OCI-LY1 (cell line): Measurements from ENCODE around the gene ZC2HC1B.

ENCODE experiments used
- H2AFZ ChIP-seq: fragments of 200-600 bp; sonication (generic), shearing (Covaris generic); 2 replicates; pipeline ENCODE4 v1.6.0; 2014; ENCODE audit warnings: antibody characterized with exemption, mild to moderate bottlenecking, low read length
- H3F3A ChIP-seq: fragments of 200-600 bp; sonication (generic), shearing (Covaris generic); 2 replicates; pipeline ENCODE4 v1.6.0; 2014; ENCODE audit warnings: mild to moderate bottlenecking, antibody characterized with exemption, low read length, moderate library complexity; ENCODE audit not compliant: insufficient read depth
- H3K27ac ChIP-seq: fragments of 200-600 bp; sonication (generic); 2 replicates; pipeline ENCODE4 v1.5.1; 2014; ENCODE audit warnings: low read length, mixed run types, mild to moderate bottlenecking, low read depth; ENCODE audit not compliant: poor library complexity, severe bottlenecking
- H3K27me3 ChIP-seq: fragments of 200-600 bp; sonication (generic); 2 replicates; pipeline ENCODE4 v1.6.0; 2014; ENCODE audit warnings: antibody characterized with exemption, mild to moderate bottlenecking, low read length, moderate library complexity; ENCODE audit not compliant: insufficient read depth
- H3K36me3 ChIP-seq: fragments of 200-600 bp; sonication (generic); 2 replicates; pipeline ENCODE4 v1.6.1; 2014; ENCODE audit warnings: mild to moderate bottlenecking, antibody characterized with exemption, low read length, moderate library complexity, mixed read lengths; ENCODE audit not compliant: insufficient read depth
- H3K4me1 ChIP-seq: fragments of 200-600 bp; sonication (generic); 2 replicates; pipeline ENCODE4 v1.5.1; 2014; ENCODE audit warnings: mild to moderate bottlenecking, low read length, moderate library complexity; ENCODE audit not compliant: insufficient read depth, severe bottlenecking
- H3K4me2 ChIP-seq: fragments of 200-600 bp; sonication (generic), shearing (Covaris generic); 2 replicates; pipeline ENCODE4 v1.6.1; 2014; ENCODE audit warnings: low read length
- H3K4me3 ChIP-seq: fragments of 200-600 bp; sonication (generic); 2 replicates; pipeline ENCODE4 v1.5.1; 2014; ENCODE audit warnings: low read length, low read depth, mild to moderate bottlenecking, mixed read lengths; ENCODE audit not compliant: poor library complexity, severe bottlenecking
- H3K79me2 ChIP-seq: fragments of 200-600 bp; shearing (Covaris generic); 2 replicates; pipeline ENCODE4 v1.6.1; 2016; ENCODE audit warnings: mixed run types, low read length, mixed read lengths; ENCODE audit not compliant: insufficient read depth
- H3K9ac ChIP-seq: fragments of 200-600 bp; sonication (generic), shearing (Covaris generic); 2 replicates; pipeline ENCODE4 v1.6.1; 2014; ENCODE audit warnings: mild to moderate bottlenecking, low read length, mixed read lengths
- H3K9me2 ChIP-seq: fragments of 200-600 bp; sonication (generic), shearing (Covaris generic); 2 replicates; pipeline ENCODE4 v1.6.1; 2014; ENCODE audit warnings: low read depth, mild to moderate bottlenecking, low read length, mixed read lengths
- H3K9me3 ChIP-seq: fragments of 200-600 bp; shearing (Covaris generic); 2 replicates; pipeline ENCODE4 v1.6.1; 2014; ENCODE audit warnings: low read length, mixed read lengths
- H4K20me1 ChIP-seq: fragments of 200-600 bp; sonication (generic), shearing (Covaris generic); 2 replicates; pipeline ENCODE4 v1.6.0; 2016; ENCODE audit warnings: mild to moderate bottlenecking, low read length; ENCODE audit not compliant: insufficient read depth
- CTCF ChIP-seq: fragments of 200-600 bp; sonication (generic), shearing (Covaris generic); IDR thresholded peaks from 2 replicates; pipeline ENCODE4 v1.5.1; 2017; ENCODE audit warnings: mild to moderate bottlenecking, antibody characterized with exemption, low read length, moderate library complexity, mixed read lengths
- EZH2 ChIP-seq: fragments of 200-600 bp; sonication (generic), shearing (Covaris generic); IDR thresholded peaks from 2 replicates; pipeline ENCODE4 v1.8.0; 2017; ENCODE audit warnings: borderline replicate concordance, mixed run types, mild to moderate bottlenecking, antibody characterized with exemption, low read length, moderate library complexity, mixed read lengths

ZC2HC1B gene

GRCh38 chr6:143966312-143966711 lies 102.0 kb downstream of the ZC2HC1B start:
- Histone ChIP-seq H3K4me1 (no peaks in the 10 kb centered on the region), H3K4me3 (no peak overlapping the region), H3K9ac (no peak overlapping the region), H3K4me2 (no peak overlapping the region), H3K9me3 (no peaks in the 10 kb centered on the region), H3F3A (no peaks in the 10 kb centered on the region), H3K79me2 (no peaks in the 10 kb centered on the region), H3K9me2 (no peaks in the 10 kb centered on the region), H4K20me1 (no peaks in the 10 kb centered on the region), H3K27me3 (no peaks in the 10 kb centered on the region), H2AFZ (no peak overlapping the region), H3K27ac (no peak overlapping the region), H3K36me3 (no peaks in the 10 kb centered on the region)
- TF ChIP-seq CTCF: no peak
- no peak for TF ChIP-seq EZH2

- no peak overlapping the region for H3K4me3 ChIP-seq
- H4K20me1 ChIP-seq: no peaks in the 10 kb centered on the region
- no peaks in the 10 kb centered on the region for H3K4me1 ChIP-seq
- no peaks in the 10 kb centered on the region for H3K9me3 ChIP-seq
- no peak overlapping the region for H3K9ac ChIP-seq
- no peak overlapping the region for H3K4me2 ChIP-seq
- H3K9me2 ChIP-seq: no peaks in the 10 kb centered on the region
- no peaks in the 10 kb centered on the region for H3F3A ChIP-seq
- no peaks in the 10 kb centered on the region for H3K27me3 ChIP-seq
- H3K79me2 ChIP-seq: no peaks in the 10 kb centered on the region
- H3K36me3 ChIP-seq: no peaks in the 10 kb centered on the region
- TF ChIP-seq EZH2 (no peak), CTCF (no peak)
- H3K27ac ChIP-seq: no peak overlapping the region
- H2AFZ ChIP-seq: no peak overlapping the region
Measured at GRCh38 chr6:143967706-143968376, 103.6 kb downstream of the ZC2HC1B start.

- no peak overlapping the region for H2AFZ ChIP-seq
- H3K9ac ChIP-seq: no peak overlapping the region
- H3K27ac ChIP-seq: no peak overlapping the region
- no peak overlapping the region for H3K4me2 ChIP-seq
- H3K36me3 ChIP-seq: no peaks in the 10 kb centered on the region
- H4K20me1 ChIP-seq: no peaks in the 10 kb centered on the region
- no peaks in the 10 kb centered on the region for H3K4me1 ChIP-seq
- H3K9me3 ChIP-seq: no peaks in the 10 kb centered on the region
- H3K79me2 ChIP-seq: no peaks in the 10 kb centered on the region
- no peaks in the 10 kb centered on the region for H3F3A ChIP-seq
- H3K9me2 ChIP-seq: no peaks in the 10 kb centered on the region
- H3K4me3 ChIP-seq: no peak overlapping the region
- no peaks in the 10 kb centered on the region for H3K27me3 ChIP-seq
- TF ChIP-seq EZH2 (no peak), CTCF (no peak)
Measured at GRCh38 chr6:143969077-143969476, 104.8 kb downstream of the ZC2HC1B start.
